Lower lobe of right lung (tissue), 2 donors: ENCODE results near the gene PLXNA4. TPM values are rescaled to one million over a fixed set of nuclear protein-coding genes. Genes with fewer than 3 reads are reported as not detected.

Experiments used
- ATAC-seq, 2 donors: fragments of 200-7000 bp; cut with Tn5 transposase; one replicate each; pipeline ENCODE4 v1.9.1; 2020 to 2022; ENCODE audit warnings: mild to moderate bottlenecking in 2 of 2, moderate library complexity in 2 of 2
- DNase-seq: peaks from one replicate; pipeline ENCODE4 v3.0.0-alpha.2; 2020
- H3K27ac ChIP-seq: fragments of 200-600 bp; one replicate; pipeline ENCODE4 v1.8.0; 2022
- H3K27me3 ChIP-seq: fragments of 200-600 bp; one replicate; pipeline ENCODE4 v1.8.0; 2022; ENCODE audit warnings: low read depth
- H3K36me3 ChIP-seq: fragments of 200-600 bp; one replicate; pipeline ENCODE4 v1.8.0; 2022; ENCODE audit warnings: mild to moderate bottlenecking
- H3K4me1 ChIP-seq: fragments of 200-600 bp; one replicate; pipeline ENCODE4 v1.8.0; 2022
- H3K4me3 ChIP-seq: fragments of 200-600 bp; one replicate; pipeline ENCODE4 v1.8.0; 2022; ENCODE audit warnings: mild to moderate bottlenecking
- H3K9me3 ChIP-seq: fragments of 200-600 bp; one replicate; pipeline ENCODE4 v1.8.0; 2022
- CTCF ChIP-seq: fragments of 200-600 bp; IDR thresholded peaks from one replicate; pipeline ENCODE4 v1.8.0; 2022; ENCODE audit warnings: antibody characterized with exemption, mild to moderate bottlenecking
- intact Hi-C: fragments of 100-400 bp; cut with DNase I; formaldehyde crosslinking; loops from one replicate; pipeline ENCODE4 v1.11.0; 2022
- total RNA-seq: library from RNA; stranded (reverse); fragmentation: NEBNext Ultra II Directional; extraction: Animal tissue kit (Norgen Biotek cat#: 25700); gene quantifications from one replicate; pipeline ENCODE4 v1.2.1, GENCODE V29; 2021
- donor health status: DM: no; HTN: yes; CAD: no; lungs with severe emphysema.

The PLXNA4 gene
- total RNA-seq, 1 donor from 2014 or later: 4.3 TPM

GRCh38 chr7:132328047-132328620 is 248.1 kb downstream of the PLXNA4 start:
- TF ChIP-seq CTCF: no peak
- ATAC-seq (no peak), DNase-seq (no peak)
- H3K4me1 ChIP-seq: no peaks in the 10 kb centered on the region
- no peak overlapping the region for H3K27ac ChIP-seq
- no peaks in the 10 kb centered on the region for H3K36me3 ChIP-seq
- H3K4me3 ChIP-seq: no peak overlapping the region
- H3K9me3 ChIP-seq: no peaks in the 10 kb centered on the region
- H3K27me3 ChIP-seq: no peaks in the 10 kb centered on the region
- intact Hi-C loops: no loop called here

GRCh38 chr7:132326878-132327589 is 249.2 kb downstream of the PLXNA4 start:
- H3K27me3 ChIP-seq: no peaks in the 10 kb centered on the region
- ATAC-seq: no peak
- no peaks in the 10 kb centered on the region for H3K36me3 ChIP-seq
- TF ChIP-seq CTCF: no peak
- H3K27ac ChIP-seq: no peak overlapping the region
- intact Hi-C loops: no loop called here
- no peak for DNase-seq
- H3K9me3 ChIP-seq: no peaks in the 10 kb centered on the region
- no peak overlapping the region for H3K4me3 ChIP-seq
- no peaks in the 10 kb centered on the region for H3K4me1 ChIP-seq

- Histone ChIP-seq H3K27me3 (peaks cover 10% of the 10 kb centered on the region), H3K27ac (no peak overlapping the region), H3K4me1 (peaks cover 8% of the 10 kb centered on the region), H3K4me3 (no peak overlapping the region), H3K9me3 (no peaks in the 10 kb centered on the region), H3K36me3 (no peaks in the 10 kb centered on the region)
- DNase-seq: no peak
- no peak for ATAC-seq
- TF ChIP-seq CTCF: no peak
- intact Hi-C loops: no loop called here
Measured at GRCh38 chr7:132322970-132323369, 253.3 kb downstream of the PLXNA4 start.

- peaks cover 10% of the 10 kb centered on the region for H3K27me3 ChIP-seq
- TF ChIP-seq CTCF: no peak
- no peaks in the 10 kb centered on the region for H3K9me3 ChIP-seq
- peaks cover 8% of the 10 kb centered on the region for H3K4me1 ChIP-seq
- ATAC-seq (no peak), DNase-seq (no peak)
- H3K36me3 ChIP-seq: no peaks in the 10 kb centered on the region
- intact Hi-C loops: no loop called here
- no peak overlapping the region for H3K27ac ChIP-seq
- H3K4me3 ChIP-seq: no peak overlapping the region
Measured at GRCh38 chr7:132321387-132321786, 254.9 kb downstream of the PLXNA4 start.

- Histone ChIP-seq H3K4me3 (no peak overlapping the region), H3K4me1 (peaks cover 8% of the 10 kb centered on the region), H3K36me3 (no peaks in the 10 kb centered on the region), H3K27ac (no peak overlapping the region), H3K27me3 (peaks cover 10% of the 10 kb centered on the region), H3K9me3 (no peaks in the 10 kb centered on the region)
- DNase-seq: no peak
- intact Hi-C loops: loop anchor here (5.0 kb wide), 1 partner anchor 263 kb away; no protein-coding TSS in a partner anchor
- ATAC-seq: no peak
- no peak for TF ChIP-seq CTCF
Measured at GRCh38 chr7:132319481-132319880, 256.8 kb downstream of the PLXNA4 start.
